Measurements from ENCODE around the gene C1QTNF1.

- no peak for TF ChIP-seq REST (IDR thresholded peaks at IDR 0.05; ENCODE audit: low read depth)
- TF ChIP-seq EP300 (IDR thresholded peaks at IDR 0.05; ENCODE audit: borderline replicate concordance) = no peak
- no peak for TF ChIP-seq MAX (IDR thresholded peaks at IDR 0.05)
- TF ChIP-seq CEBPB (IDR thresholded peaks at IDR 0.05) = no peak
- no peak for TF ChIP-seq USF1 (IDR thresholded peaks at IDR 0.05)
- no peak for TF ChIP-seq RAD21 (IDR thresholded peaks at IDR 0.05; ENCODE audit: low read depth)
- no peak for TF ChIP-seq CREB1 (IDR thresholded peaks at IDR 0.05; ENCODE audit: low read depth)
- no peak for TF ChIP-seq TAF1 (IDR thresholded peaks at IDR 0.05; ENCODE audit: low read depth)
- TF ChIP-seq FOXM1 (IDR thresholded peaks at IDR 0.05; ENCODE audit: borderline replicate concordance, low read depth) = no peak
Observed at GRCh38 chr17:79022507-79022991, 1.4 kb upstream of the C1QTNF1 start.

Measured in Ishikawa (cell line).